Erythroblast (primary cell): ENCODE data around the gene TPR.

Source experiments
- GATA1 ChIP-seq: IDR thresholded peaks from 2 replicates; pipeline ENCODE4 v1.6.1; 2011; ENCODE audit warnings: low read depth, mild to moderate bottlenecking, control low read depth, low read length, moderate library complexity
- POLR2A ChIP-seq: IDR thresholded peaks from 2 replicates; pipeline ENCODE4 v1.6.1; 2011; ENCODE audit warnings: mild to moderate bottlenecking, low read length

DNA sequence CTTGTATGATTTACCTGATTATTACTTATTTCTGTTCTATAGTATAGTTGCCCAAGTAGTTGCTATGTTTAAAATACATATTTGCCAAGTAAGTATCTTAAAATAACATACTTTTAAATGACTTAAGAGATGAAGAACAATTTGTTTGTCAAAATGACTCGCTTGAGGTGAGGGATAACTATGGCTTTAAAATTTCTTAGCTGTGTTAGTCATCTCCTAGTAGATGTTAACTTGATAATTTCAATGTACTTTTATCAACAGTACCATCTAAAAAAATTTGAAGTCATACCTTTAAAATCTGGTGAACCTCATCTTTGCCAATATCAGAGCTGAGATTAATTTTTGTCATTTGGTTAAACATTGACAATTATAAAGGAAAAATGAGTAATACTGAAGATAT lies 38.3 kb upstream of the TPR start:
- TF ChIP-seq POLR2A (no peak), GATA1 (no peak)
